Measurements from ENCODE around the gene RIMOC1.

- TF ChIP-seq CTCF (conservative IDR thresholded peaks at IDR 0.05; ENCODE audit: low read depth, low read length) = no peak
- TF ChIP-seq EZH2 (IDR thresholded peaks at IDR 0.05; ENCODE audit: borderline replicate concordance, low read depth, low read length, poor library complexity, severe bottlenecking) = no peak
Observed at GRCh38 chr5:41924526-41924871, 20.4 kb downstream of the RIMOC1 start.

Data from A673 (cell line).